ENCODE measurements around the gene ATL2. TPM values are rescaled to one million over a fixed set of nuclear protein-coding genes. Genes with fewer than 3 reads are reported as not detected.
"Not testable (repeated sequence)": the region's sequence is repeated elsewhere in the genome, so short reads cannot be mapped to it uniquely, and the experiment has no call there.

ATL2 gene
- total RNA-seq, 1 donor from 2014 or later = 149 TPM

DNA sequence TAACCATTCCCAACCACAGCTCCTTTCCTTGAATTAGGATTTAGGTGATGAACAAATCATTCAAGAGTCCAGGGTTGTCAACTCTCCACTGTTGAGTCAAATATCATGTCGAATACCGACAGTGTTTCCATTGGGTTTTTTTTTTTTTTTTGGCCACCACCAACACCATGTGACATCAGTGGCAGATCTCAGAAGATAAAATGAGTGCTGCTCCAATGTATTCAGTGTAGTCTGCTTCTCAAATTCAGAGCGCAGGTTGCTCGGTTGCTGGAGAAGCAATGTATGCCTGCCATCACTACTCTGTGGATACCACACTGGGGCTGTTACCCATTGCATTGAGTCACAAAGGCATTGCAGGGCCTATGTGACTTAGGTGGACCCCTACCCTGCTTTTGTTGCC is 10.8 kb upstream of the ATL2 start:
- DNase-seq = no peak

- no peak for DNase-seq
Observed at GRCh38 chr2:38386821-38387220, 9.7 kb upstream of the ATL2 start.

- no peak for DNase-seq
Observed at GRCh38 chr2:38386377-38386776, 9.3 kb upstream of the ATL2 start.

GRCh38 chr2:38384338-38384737 is 7.3 kb upstream of the ATL2 start:
- no peak for DNase-seq

- DNase-seq = not testable (repeated sequence)
Observed at GRCh38 chr2:38383741-38384140, 6.7 kb upstream of the ATL2 start.

DNA sequence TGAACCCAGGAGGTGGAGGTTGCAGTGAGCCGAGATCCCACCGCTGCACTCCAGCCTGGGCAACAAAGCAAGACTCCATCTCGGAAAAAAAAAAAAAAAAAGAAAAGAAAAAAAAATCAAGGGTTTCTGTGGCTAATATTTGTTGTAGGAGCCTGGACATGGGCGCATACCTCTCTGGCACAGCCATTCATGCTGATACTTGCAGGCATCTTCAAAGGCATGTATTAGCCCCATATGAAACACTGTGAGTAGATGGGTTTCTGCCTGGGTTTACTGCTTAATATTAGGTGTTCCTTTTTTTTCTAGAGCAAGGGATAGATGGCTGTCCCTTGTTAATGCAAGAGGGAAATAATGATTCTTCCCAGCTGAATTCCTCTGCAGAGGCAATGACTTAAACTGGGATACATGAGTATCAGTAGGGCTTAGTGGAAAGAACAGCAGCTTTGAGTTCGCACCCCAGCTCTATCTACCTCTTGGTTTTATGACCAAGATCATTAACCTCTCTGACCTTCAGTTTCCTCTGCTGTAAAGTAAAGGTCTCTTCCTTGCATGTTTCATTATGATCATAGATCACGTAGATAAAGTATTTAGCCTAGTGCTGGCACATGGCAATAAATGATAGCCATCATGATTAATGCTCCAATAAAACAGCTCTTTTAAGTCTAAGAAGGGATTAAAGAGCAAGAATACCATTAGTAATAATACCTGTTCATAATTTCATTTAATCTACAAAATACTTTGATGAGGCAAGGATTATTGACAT is 4.5 kb upstream of the ATL2 start:
- no peak for DNase-seq

GRCh38 chr2:38380397-38381130 is 3.5 kb upstream of the ATL2 start:
- DNase-seq = no peak

- no peak for DNase-seq
Observed at GRCh38 chr2:38376346-38377049, 575 bp downstream of the ATL2 start.

GRCh38 chr2:38375696-38376345 is 1.3 kb downstream of the ATL2 start:
- DNase-seq = peak; percentile 60

DNA sequence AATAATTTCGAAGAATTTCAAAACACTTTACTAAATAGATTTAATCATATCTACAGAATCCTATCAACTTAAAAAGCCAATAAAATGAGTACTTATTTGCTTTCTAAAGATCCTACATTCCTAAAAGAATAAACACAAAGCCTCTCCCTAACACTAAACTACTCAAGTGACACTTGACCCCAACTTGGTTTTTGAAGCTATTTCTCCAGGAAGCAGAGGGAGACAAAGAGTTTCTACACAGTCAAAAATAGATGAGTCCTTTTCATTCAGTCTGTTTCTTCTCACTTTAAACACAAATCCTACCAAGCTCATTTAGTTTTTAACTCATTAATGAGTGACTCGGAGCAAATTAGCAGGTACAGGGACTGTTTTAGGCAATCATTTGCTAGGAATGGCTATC is 2.1 kb downstream of the ATL2 start:
- DNase-seq = no peak

DNA sequence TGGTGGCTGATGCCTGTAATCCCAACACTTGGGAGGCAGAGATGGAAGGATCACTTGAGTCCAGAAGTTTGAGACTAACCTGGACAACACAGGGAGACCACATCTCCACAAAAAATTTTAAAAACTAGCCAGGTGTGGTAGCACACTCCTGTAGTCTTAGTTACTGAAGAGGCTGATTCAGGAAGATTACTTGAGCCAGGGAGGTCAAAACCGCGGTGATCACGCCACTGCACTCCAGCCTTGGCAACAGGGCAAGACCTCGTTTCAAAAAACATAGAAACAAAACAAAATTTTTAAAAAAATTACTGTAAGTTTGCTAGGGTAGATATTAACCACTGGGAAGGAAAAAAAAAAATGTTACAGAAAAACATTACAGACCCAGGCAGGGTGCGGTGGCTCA is 5.8 kb downstream of the ATL2 start:
- DNase-seq = no peak

- DNase-seq = no peak
Observed at GRCh38 chr2:38370664-38371063, 6.4 kb downstream of the ATL2 start.

DNA sequence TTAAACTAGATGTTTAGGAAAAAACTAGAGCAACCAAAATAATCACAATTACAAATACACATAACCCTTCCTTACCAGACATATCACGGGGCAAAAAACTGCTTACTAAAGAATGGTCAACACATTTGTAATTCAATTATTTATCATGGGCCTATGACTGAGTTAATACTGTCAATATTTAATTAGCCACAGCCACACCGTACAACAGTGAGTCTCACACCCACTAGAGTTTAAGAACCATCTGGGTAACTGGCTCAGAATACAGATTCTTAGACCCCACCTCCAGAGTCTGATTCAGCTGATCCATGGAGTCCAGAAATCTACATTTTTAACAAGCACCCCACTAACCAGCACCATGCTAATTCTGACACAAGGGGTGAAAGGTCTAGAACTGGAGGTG is 14.8 kb downstream of the ATL2 start:
- DNase-seq = no peak

DNA sequence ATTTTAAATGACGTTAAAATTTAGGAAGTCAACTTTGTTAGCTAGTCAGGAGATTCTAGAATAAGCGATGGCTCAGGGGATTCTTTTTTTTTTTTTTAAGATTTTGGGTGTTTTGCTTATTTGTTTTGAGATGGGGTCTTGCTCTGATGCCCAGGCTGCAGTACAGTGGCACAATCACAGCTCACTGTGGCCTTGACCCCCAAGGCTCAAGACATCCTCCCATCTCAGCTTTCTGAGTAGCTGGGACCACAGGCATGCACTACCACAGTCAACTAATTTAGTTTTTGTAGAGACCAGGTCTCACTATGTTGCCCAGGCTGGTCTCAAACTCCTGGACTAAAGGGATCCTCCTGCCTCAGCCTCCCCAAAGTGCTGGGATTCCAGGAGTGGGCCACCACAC is 16.9 kb downstream of the ATL2 start:
- DNase-seq = no peak

DNA sequence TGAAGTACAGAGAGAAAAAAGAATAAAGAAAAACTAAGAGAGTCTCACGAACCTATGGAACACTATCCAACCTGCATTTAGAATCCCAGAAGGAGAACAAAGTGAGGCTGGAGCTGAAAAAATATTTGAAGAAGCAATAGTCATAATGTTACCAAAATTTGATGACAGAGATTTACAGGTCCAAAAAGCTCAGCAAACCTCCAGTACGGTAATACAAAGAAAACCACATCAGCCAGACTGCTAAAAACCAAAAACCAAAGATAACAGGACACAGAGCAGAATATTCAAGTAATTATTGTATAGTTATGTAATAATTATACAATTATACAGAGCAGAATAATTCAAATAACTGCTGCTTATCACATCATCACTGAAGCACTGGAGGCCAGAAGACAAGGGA is 23.7 kb downstream of the ATL2 start:
- DNase-seq = no peak

GRCh38 chr2:38352336-38352735 is 24.7 kb downstream of the ATL2 start:
- DNase-seq = no peak

GRCh38 chr2:38345323-38346038 is 31.6 kb downstream of the ATL2 start:
- DNase-seq = no peak

DNA sequence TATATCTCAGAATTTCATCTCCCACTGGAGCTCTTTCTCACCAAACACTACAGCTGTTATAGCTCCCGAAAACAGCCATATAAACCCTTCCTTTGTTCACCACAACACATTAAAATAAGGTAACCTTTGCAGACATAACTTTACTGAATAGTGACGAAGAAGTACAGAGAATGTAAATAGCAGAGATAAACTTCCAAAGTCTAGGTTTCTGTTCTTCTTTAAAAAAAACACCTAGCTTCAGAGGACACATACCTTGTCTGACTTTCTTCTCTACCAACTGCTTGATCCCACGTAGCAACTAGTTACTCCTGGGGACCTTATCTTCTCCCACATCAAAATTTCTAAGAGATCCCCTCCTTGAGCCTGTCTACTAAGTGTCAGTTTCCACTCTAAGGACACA is 32.3 kb downstream of the ATL2 start:
- DNase-seq = no peak

DNA sequence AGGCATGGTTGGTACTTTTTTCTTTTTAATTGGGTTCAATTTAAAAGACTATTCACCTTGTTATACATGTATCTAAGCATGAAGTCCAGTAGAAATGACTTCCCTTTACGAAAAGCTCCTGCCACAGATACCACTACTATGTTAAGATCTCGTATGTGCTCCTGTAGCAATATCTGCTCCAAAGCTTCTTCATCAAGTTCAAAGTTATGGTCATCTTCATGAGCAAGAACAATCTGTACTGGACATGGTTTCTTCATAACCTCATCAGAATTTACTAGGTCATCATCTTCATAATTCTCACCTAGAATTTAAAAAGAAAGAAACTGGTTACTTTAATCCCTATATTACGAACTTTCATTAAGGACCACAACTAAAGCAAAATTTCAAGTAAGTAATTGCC is 33.9 kb downstream of the ATL2 start:
- no peak for DNase-seq

DNA sequence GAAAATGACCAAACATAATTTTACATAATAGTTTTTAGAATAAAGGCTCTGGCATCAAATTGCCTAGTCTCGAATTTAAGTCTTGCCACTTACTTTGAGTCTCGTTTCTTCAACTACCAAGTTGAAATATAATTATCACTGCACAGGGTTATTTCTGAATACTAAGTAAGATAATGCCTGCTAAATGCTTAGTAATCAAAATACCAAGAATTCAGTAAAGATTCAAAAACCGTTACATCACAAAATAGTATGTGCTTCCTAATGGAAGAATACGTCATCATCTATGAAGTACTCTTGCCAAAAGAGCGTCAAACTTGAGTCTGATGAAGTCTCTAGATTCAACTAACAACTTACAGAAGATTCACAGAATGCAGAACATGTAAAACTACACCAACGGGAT is 40.5 kb downstream of the ATL2 start:
- no peak for DNase-seq

DNA sequence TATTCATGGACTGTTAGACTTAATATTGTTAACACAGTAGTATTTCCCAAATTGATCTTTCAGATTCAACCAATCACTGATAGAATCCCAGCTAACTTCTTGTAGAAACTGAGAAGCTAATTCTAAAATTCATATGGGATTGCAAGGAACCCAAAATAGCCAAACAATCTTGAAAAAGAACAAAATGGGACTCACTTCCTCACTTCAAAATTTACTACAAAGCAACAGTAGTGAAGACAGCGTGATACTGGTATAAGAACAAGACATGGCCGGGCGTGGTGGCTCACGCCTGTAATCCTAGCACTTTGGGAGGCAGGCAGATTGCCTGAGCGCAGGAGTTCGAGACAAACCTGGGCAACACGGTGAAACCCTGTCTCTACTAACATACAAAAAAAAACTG is 46.3 kb downstream of the ATL2 start:
- no peak for DNase-seq

DNA sequence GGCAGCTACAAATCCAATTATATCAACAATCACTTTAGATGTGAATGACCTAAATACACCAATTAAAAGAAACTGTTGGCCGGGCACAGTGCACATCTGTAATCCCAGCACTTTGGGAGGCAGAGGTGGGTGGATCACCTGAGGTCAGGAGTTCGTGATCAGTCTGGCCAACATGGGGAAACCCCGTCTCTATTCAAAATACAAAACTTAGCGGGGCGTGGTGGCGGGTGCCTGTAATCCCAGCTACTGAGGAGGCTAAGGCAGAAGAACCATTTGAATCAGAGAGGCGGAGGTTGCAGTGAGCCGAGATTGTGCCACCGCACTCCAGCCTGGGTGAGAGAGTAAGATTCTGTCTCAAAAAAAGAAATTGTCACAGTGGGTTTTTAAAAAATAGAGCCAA is 49.5 kb downstream of the ATL2 start:
- DNase-seq = no peak
